ENCODE measurements around the gene GRID1. TPM values are rescaled to one million over a fixed set of nuclear protein-coding genes. Genes with fewer than 3 reads are reported as not detected.

GRID1 gene
- total RNA-seq, 1 donor from 2014 or later: 0.60 TPM

DNA sequence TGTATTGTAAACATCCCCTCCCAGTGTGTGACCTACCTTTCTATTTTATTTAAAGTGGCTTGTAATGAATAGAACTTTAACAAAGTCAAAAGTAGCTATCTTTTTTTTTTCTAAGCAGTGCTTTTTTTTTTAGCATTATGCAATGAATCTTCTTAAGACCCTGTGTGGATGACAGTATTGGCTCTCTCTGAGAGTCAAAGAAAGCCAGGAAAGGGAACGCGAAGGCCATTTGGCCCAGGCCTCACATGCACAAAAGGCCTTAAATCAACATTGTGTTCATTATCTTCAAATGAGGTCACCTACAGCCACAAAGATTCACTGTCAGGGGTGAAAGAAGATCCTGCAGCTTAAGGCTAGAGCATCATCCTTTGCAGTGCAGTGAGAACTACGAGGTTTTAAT lies 721.5 kb downstream of the GRID1 start:
- no peaks in the 10 kb centered on the region for H3K36me3 Mint-ChIP-seq (ENCODE audit: low read depth)
- no peak for DNase-seq (ENCODE audit: low spot score)
- H3K9me3 Mint-ChIP-seq (ENCODE audit: low read depth): no peaks in the 10 kb centered on the region
- TF ChIP-seq, protein P1, sequence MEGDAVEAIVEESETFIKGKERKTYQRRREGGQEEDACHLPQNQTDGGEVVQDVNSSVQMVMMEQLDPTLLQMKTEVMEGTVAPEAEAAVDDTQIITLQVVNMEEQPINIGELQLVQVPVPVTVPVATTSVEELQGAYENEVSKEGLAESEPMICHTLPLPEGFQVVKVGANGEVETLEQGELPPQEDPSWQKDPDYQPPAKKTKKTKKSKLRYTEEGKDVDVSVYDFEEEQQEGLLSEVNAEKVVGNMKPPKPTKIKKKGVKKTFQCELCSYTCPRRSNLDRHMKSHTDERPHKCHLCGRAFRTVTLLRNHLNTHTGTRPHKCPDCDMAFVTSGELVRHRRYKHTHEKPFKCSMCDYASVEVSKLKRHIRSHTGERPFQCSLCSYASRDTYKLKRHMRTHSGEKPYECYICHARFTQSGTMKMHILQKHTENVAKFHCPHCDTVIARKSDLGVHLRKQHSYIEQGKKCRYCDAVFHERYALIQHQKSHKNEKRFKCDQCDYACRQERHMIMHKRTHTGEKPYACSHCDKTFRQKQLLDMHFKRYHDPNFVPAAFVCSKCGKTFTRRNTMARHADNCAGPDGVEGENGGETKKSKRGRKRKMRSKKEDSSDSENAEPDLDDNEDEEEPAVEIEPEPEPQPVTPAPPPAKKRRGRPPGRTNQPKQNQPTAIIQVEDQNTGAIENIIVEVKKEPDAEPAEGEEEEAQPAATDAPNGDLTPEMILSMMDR (IDR thresholded peaks at IDR 0.05): no peak
- no peak overlapping the region for H3K4me3 Mint-ChIP-seq (ENCODE audit: unreplicated experiment)
- no peak overlapping the region for H3K27ac Mint-ChIP-seq (ENCODE audit: unreplicated experiment)
- peaks cover 37% of the 10 kb centered on the region for H3K4me1 Mint-ChIP-seq (ENCODE audit: low read depth)
- H3K27me3 Mint-ChIP-seq (ENCODE audit: low read depth): no peaks in the 10 kb centered on the region

GRCh38 chr10:85643845-85644525 lies 722.6 kb downstream of the GRID1 start:
- Mint-ChIP-seq H3K9me3 (ENCODE audit: low read depth) (no peaks in the 10 kb centered on the region), H3K4me3 (ENCODE audit: unreplicated experiment) (no peak overlapping the region), H3K36me3 (ENCODE audit: low read depth) (no peaks in the 10 kb centered on the region), H3K27me3 (ENCODE audit: low read depth) (no peaks in the 10 kb centered on the region), H3K4me1 (ENCODE audit: low read depth) (peaks cover 37% of the 10 kb centered on the region), H3K27ac (ENCODE audit: unreplicated experiment) (no peak overlapping the region)
- TF ChIP-seq, protein P1 (IDR thresholded peaks at IDR 0.05): no peak
- DNase-seq (ENCODE audit: low spot score): no peak

GRCh38 chr10:85643171-85643844 lies 723.3 kb downstream of the GRID1 start:
- H3K36me3 Mint-ChIP-seq (ENCODE audit: low read depth): no peaks in the 10 kb centered on the region
- no peak overlapping the region for H3K27ac Mint-ChIP-seq (ENCODE audit: unreplicated experiment)
- TF ChIP-seq, protein P1 (IDR thresholded peaks at IDR 0.05): no peak
- no peaks in the 10 kb centered on the region for H3K27me3 Mint-ChIP-seq (ENCODE audit: low read depth)
- H3K9me3 Mint-ChIP-seq (ENCODE audit: low read depth): no peaks in the 10 kb centered on the region
- peaks cover 33% of the 10 kb centered on the region for H3K4me1 Mint-ChIP-seq (ENCODE audit: low read depth)
- no peak for DNase-seq (ENCODE audit: low spot score)
- H3K4me3 Mint-ChIP-seq (ENCODE audit: unreplicated experiment): no peak overlapping the region

DNA sequence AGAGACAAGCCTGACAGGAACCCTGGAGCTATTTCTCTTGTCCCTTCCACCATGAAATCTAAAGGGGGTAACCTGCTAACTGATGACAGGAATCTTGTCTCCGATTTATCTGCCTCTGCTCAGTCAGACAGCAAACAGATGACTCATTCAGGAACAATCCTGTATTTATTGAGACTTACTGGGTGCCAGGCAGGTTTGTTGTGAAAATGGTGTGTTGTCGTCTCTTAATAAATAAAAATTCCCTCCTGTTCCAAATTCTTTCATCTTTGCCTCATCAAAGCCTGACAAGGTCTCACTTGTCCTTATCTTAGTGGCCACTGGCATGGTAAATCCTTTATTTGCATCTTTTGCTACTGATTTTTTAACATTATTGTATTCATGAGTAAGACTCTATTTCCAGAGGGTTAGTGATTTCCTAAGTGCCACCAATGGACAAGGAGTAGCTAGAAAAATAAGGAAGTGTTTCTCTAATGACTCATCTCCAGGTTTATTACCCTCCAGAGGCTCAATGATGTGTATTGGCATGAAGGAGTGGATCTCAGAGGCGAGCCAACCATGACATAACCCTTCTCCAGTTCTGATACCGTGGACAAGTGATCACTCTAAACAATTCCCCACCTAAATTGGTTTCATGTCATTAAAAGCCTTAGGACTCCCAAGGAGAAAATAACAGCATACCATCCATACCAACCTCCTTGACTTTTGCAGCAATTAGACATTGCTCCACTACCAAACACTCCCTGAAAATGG lies 724.0 kb downstream of the GRID1 start:
- H3K4me3 Mint-ChIP-seq (ENCODE audit: unreplicated experiment): no peak overlapping the region
- peaks cover 32% of the 10 kb centered on the region for H3K4me1 Mint-ChIP-seq (ENCODE audit: low read depth)
- TF ChIP-seq, protein P1 (IDR thresholded peaks at IDR 0.05): no peak
- no peak for DNase-seq (ENCODE audit: low spot score)
- H3K36me3 Mint-ChIP-seq (ENCODE audit: low read depth): no peaks in the 10 kb centered on the region
- H3K9me3 Mint-ChIP-seq (ENCODE audit: low read depth): no peaks in the 10 kb centered on the region
- no peaks in the 10 kb centered on the region for H3K27me3 Mint-ChIP-seq (ENCODE audit: low read depth)
- peak overlapping the region; percentile 84 for H3K27ac Mint-ChIP-seq (ENCODE audit: unreplicated experiment)

GRCh38 chr10:85642082-85642420 lies 724.5 kb downstream of the GRID1 start:
- no peak for DNase-seq (ENCODE audit: low spot score)
- Mint-ChIP-seq H3K9me3 (ENCODE audit: low read depth) (no peaks in the 10 kb centered on the region), H3K36me3 (ENCODE audit: low read depth) (no peaks in the 10 kb centered on the region), H3K4me1 (ENCODE audit: low read depth) (peaks cover 32% of the 10 kb centered on the region), H3K4me3 (ENCODE audit: unreplicated experiment) (no peak overlapping the region), H3K27ac (ENCODE audit: unreplicated experiment) (peak overlapping the region; percentile 84), H3K27me3 (ENCODE audit: low read depth) (no peaks in the 10 kb centered on the region)
- TF ChIP-seq, protein P1 (IDR thresholded peaks at IDR 0.05): no peak
